HG02943 (cell line): ENCODE measurements around the gene RSPH10B2.
"Not testable (repeated sequence)": the region's sequence is repeated elsewhere in the genome, so short reads cannot be mapped to it uniquely, and the experiment has no call there.

Experiments used
- ATAC-seq: cut with Tn5 transposase; IDR thresholded peaks from one replicate; pipeline ENCODE4 v1.9.1; 2021; ENCODE audit warnings: mild to moderate bottlenecking, low read depth, moderate library complexity; ENCODE audit not compliant: unreplicated experiment

Gene RSPH10B2

DNA sequence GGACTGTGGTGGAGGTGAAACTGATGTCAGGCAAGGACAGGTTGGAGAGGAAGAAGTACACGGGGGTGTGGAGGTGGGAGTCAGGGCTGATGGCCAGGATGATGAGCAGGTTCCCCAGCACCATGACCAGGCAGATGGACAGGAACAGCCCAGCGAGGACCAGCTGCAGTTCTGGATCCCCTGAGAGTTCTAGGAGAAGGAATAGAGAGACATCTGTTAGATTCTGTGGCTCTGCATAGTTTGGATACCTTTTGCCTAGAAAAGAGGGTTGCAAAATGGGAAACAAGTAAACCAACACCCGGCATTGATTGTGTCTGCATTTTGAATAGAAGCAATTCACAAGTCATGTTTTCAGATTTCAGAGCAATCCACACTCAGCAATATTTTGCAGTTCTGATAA is 81.6 kb downstream of the RSPH10B2 start:
- not testable (repeated sequence) for ATAC-seq

DNA sequence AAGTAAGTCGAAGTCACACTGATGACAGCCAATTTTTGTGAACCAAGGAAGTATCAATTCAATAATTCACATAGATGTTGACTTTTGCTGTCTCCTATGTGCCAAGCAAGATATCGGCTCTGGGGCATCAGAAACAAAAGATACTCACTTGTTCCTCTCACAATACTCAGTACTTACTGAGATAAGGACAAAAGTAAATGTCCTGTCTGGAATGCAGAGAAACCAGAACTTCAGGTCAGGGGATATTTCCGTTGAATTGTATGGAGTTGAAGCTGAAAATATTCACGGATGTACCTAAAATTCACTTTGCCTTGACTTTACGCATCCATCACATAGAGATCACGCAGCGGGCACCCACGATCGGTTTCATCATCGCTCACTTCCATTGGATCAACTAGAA is 83.2 kb downstream of the RSPH10B2 start:
- ATAC-seq, result not testable (repeated sequence)

DNA sequence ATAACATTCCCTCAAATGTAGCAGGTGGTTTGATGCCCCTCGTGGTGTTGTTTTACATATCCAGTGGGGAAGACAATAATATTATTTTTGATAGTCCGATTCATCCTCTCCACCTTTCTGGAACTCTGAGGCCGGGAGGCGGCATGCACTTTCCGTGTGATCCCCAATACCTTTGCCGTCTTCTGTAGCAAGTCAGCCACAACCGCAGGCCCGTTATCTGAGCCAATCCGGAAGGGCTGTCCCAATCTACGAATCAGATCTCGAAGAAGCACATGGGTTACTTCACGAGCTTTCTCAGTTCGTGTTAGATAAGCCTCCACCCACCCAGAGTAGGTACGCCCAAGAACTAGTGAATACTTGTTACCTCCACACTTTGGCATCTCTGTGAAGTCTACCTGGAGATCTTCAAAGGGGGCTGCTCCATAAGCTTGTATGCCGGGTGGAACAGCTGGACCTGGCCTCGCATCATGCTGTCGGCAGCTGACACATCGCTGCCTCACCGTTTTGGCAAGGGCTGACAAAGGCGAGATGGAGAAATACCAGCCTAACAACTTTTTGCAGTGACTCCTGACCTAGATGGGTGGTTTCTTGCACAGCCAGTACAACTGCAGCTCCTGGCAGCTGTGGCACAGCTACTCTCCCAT is 88.5 kb downstream of the RSPH10B2 start:
- not testable (repeated sequence) for ATAC-seq

DNA sequence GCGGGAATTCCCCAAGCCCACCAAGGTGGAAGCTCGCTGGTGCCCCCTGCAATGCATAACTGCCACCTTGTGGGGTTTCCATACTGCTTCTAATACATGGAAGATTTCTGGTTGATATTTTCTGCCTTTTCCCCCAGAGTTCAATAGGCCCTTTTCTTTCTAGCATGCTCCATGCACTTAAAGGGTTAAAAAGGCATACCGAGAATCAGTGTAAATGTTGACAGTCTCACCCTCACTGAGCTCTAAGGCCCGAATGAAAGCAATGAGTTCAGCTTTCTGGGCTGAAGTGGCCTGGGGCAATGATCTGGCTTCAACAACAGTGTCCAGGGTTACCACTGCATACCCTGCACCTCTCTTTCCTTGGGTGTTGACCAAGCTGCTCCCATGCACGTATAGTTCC is 89.2 kb downstream of the RSPH10B2 start:
- ATAC-seq, result not testable (repeated sequence)

DNA sequence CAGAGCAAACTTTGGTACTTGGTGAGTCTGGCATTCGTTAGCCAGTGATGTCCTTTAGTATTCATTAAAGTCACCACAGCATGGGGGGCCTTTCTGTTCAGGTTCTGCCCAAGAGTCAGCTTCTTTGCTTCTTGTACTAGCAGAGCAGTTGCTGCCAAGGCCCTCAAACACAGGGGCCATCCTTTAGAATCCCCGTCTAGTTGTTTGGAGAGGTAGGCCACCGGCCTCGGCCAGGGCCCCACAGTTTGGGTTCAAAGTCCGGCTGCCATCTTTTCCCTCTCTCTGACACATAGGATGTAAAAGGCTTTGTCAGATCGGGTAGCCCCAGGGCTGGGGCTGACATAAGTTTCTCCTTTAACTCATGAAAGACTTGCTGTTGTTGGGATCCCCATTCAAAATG is 89.8 kb downstream of the RSPH10B2 start:
- ATAC-seq, result not testable (repeated sequence)

DNA sequence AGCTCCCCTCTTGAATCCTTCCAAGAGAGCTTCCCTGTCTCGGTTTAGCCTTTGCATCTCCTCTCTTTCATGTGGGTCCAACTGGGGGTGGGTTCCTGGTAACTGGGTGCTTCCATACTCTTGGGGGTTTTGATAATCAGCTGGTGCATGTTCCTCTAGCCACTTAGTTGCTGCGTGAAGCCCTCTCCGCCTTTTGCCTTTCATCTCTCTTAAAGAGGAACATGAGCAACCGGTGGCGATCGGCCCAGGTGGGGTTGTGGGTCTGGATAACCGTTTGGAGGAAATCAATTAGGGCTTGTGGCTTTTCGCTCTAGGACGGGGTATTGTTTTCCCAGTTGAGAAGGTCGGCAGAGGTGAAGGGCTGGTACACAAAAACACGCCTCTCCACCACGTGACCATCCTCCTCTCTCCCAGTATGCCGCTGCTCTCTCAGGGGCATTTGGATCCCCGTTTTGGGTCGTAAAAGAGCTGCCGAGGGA is 92.1 kb downstream of the RSPH10B2 start:
- not testable (repeated sequence) for ATAC-seq

DNA sequence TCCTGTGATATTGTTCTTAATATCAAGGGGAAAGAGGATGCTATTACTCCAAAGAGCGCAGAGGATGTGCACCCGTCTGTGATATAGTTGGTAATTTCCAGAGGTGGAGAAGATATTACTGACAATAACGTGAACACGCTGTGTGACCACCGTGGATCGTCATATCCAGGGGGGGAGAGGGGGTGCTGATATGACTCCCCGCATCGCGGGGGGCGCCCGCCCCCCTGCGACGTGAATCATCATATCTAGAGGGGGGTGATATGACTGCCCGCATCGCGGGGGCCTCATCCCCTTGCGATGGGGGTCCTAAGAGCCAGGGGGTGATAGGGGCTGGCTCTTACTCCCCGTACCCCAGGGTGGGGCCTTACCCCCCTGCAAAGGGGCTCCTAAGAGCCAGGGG is 93.8 kb downstream of the RSPH10B2 start:
- not testable (repeated sequence) for ATAC-seq
